ENCODE results near the gene TMEM163. TPM values are rescaled to one million over a fixed set of nuclear protein-coding genes. Genes with fewer than 3 reads are reported as not detected.

Gene TMEM163
- total RNA-seq, 1 experiment from 2014 or later, result 0.94 TPM

- peaks cover 8% of the 10 kb centered on the region for H3K4me1 Mint-ChIP-seq
- TF ChIP-seq ELF4 (CRISPR knock-in tag; IDR thresholded peaks at IDR 0.05; ENCODE audit: low read depth) (no peak), ZNF512 (CRISPR knock-in tag; IDR thresholded peaks at IDR 0.05; ENCODE audit: borderline replicate concordance) (no peak), KAT7 (CRISPR knock-in tag; IDR thresholded peaks at IDR 0.05; ENCODE audit: borderline replicate concordance) (no peak), MXD4 (CRISPR knock-in tag; IDR thresholded peaks at IDR 0.05; ENCODE audit: borderline replicate concordance) (no peak), ZNF219 (CRISPR knock-in tag; IDR thresholded peaks at IDR 0.05; ENCODE audit: borderline replicate concordance) (no peak), TEAD1 (CRISPR knock-in tag; IDR thresholded peaks at IDR 0.05) (no peak), JUN (CRISPR knock-in tag; IDR thresholded peaks at IDR 0.05) (no peak), ZSCAN18 (CRISPR knock-in tag; IDR thresholded peaks at IDR 0.05) (no peak), JAZF1 (CRISPR knock-in tag; IDR thresholded peaks at IDR 0.05) (no peak), ATF6 (CRISPR knock-in tag; IDR thresholded peaks at IDR 0.05) (no peak), TP53 (CRISPR knock-in tag; IDR thresholded peaks at IDR 0.05) (no peak), TCF7 (CRISPR knock-in tag; IDR thresholded peaks at IDR 0.05; ENCODE audit: low read depth) (no peak), CTCF (IDR thresholded peaks at IDR 0.05) (no peak)
- H3K27ac Mint-ChIP-seq, result no peak overlapping the region
- H3K27me3 Mint-ChIP-seq (ENCODE audit: low read depth), result no peaks in the 10 kb centered on the region
- ChIA-PET POLR2A (no interaction called here), CTCF (no interaction called here)
- no peak overlapping the region for H3K4me3 Mint-ChIP-seq
- H3K9me3 Mint-ChIP-seq, result peaks cover 12% of the 10 kb centered on the region
- DNase-seq (ENCODE audit: low spot score) (no peak), ATAC-seq (no peak)
- H3K36me3 Mint-ChIP-seq, result no peaks in the 10 kb centered on the region
Observed at GRCh38 chr2:134690629-134691215, 28.1 kb downstream of the TMEM163 start.

- Mint-ChIP-seq H3K9me3 (peaks cover 20% of the 10 kb centered on the region), H3K27ac (no peak overlapping the region), H3K4me3 (no peak overlapping the region), H3K36me3 (no peaks in the 10 kb centered on the region; the same call in 1 of the 2 replicates), H3K4me1 (peaks cover 12% of the 10 kb centered on the region), H3K27me3 (ENCODE audit: low read depth) (no peaks in the 10 kb centered on the region)
- no peak for DNase-seq (ENCODE audit: low spot score)
- ATAC-seq, result no peak
- POLR2A ChIA-PET, result no interaction called here
- CTCF ChIA-PET, result no interaction called here
- TF ChIP-seq ZNF416 (CRISPR knock-in tag; IDR thresholded peaks at IDR 0.05), result no peak
- TF ChIP-seq SP1 (CRISPR knock-in tag; conservative IDR thresholded peaks at IDR 0.05), result no peak
- no peak for TF ChIP-seq GABPB1 (CRISPR knock-in tag; IDR thresholded peaks at IDR 0.05)
- TF ChIP-seq PREB (CRISPR knock-in tag; IDR thresholded peaks at IDR 0.05; ENCODE audit: borderline replicate concordance), result no peak
- TF ChIP-seq ZNF232 (CRISPR knock-in tag; IDR thresholded peaks at IDR 0.05), result no peak
- no peak for TF ChIP-seq HMGXB4 (CRISPR knock-in tag; IDR thresholded peaks at IDR 0.05)
- no peak for TF ChIP-seq ESRRA (CRISPR knock-in tag; IDR thresholded peaks at IDR 0.05; ENCODE audit: borderline replicate concordance)
- no peak for TF ChIP-seq PRDM15 (CRISPR knock-in tag; IDR thresholded peaks at IDR 0.05)
- TF ChIP-seq SOX15 (CRISPR knock-in tag; IDR thresholded peaks at IDR 0.05), result no peak
Observed at GRCh38 chr2:134689315-134689714, 29.5 kb downstream of the TMEM163 start.

All from WTC11 (cell line).